Measurements from ENCODE around the gene RPS25. TPM values are rescaled to one million over a fixed set of nuclear protein-coding genes. Genes with fewer than 3 reads are reported as not detected.

Gene RPS25
- total and polyA plus RNA-seq, 9 of the 15 experiments (the other 6 are each of a cell fraction or from before 2014, with no cell fraction given) = 1,553 to 5,486 (median 2,471) TPM

- no peak for ATAC-seq
These were observed 5.6 kb upstream of the RPS25 start for GRCh38 chr11:119023741-119024140.

GRCh38 chr11:119021631-119022030 lies 3.5 kb upstream of the RPS25 start:
- intact Hi-C loops (cut with micrococcal nuclease) (no loop called here), in situ Hi-C loops (cut with MboI) (no loop called here)
- Histone ChIP-seq H3K4me3 (no peak overlapping the region), H4K20me1 (replicated peaks; ENCODE audit: control insufficient read depth, insufficient read depth, low read length) (0 out of 2 replicates have a peak, but pooled peaks cover 14% of the 10 kb centered on the region), H3K9me1 (ENCODE audit: control insufficient read depth, insufficient read depth, low read length) (no peaks in the 10 kb centered on the region), H3K36me3 (ENCODE audit: control insufficient read depth, insufficient read depth, low read length) (peaks cover 82% of the 10 kb centered on the region), H2AFZ (ENCODE audit: low read depth, low read length) (no peak overlapping the region), H3K4me2 (ENCODE audit: insufficient read depth, low read length) (no peak overlapping the region), H3K27me3 (ENCODE audit: control insufficient read depth in 2 of 2, insufficient read depth in 2 of 2, low read length in 2 of 2) (no peaks in the 10 kb centered on the region), H3K79me2 (ENCODE audit: control insufficient read depth, insufficient read depth, low read length) (peaks cover 63% of the 10 kb centered on the region), H3K9me3 (replicated peaks; ENCODE audit: control insufficient read depth, insufficient read depth, low read depth, low read length) (no peaks in the 10 kb centered on the region), H3K4me1 (replicated peaks in 1 of 2; ENCODE audit: control insufficient read depth in 2 of 2, insufficient read depth in 2 of 2, low read length in 2 of 2) (peaks cover 24 to 34% of the 10 kb centered on the region in 2 experiments), H3K9ac (ENCODE audit: insufficient read depth in 1 of 2, low read depth in 2 of 2, low read length in 2 of 2) (no peak overlapping the region), H3K27ac (ENCODE audit: extremely low read depth, low read depth, low read length) (no peak overlapping the region)
- no peak for ATAC-seq
- WGBS (ENCODE audit: insufficient coverage, low coverage, missing lambda C conversion rate) = 96% methylated on average over 5 of the region's 5 CpGs
- FAIRE-seq = no peak
- DNase-seq (ENCODE audit: extremely low read depth in 1 of 4, low spot score in 3 of 4) = peak in 1 of 4 experiments; percentile 1
- ChIA-PET CTCF (ENCODE audit: low intra/inter-chr PET ratio) (no interaction called here), POLR2A (no interaction called here)
- BruUV-seq (replicated peaks) = no TSS peak
- TF ChIP-seq TFAP4 (CRISPR knock-in tag; IDR thresholded peaks at IDR 0.05; ENCODE audit: borderline replicate concordance) = no peak

More at GRCh38 chr11:119023741-119024140, 5.6 kb upstream of the RPS25 start:
- FAIRE-seq (no peak), DNase-seq (ENCODE audit: extremely low read depth in 1 of 4, low spot score in 3 of 4) (peak in 2 of 4 experiments; percentile 13 to 36)
- Histone ChIP-seq H2AFZ (ENCODE audit: low read depth, low read length) (no peak overlapping the region), H3K79me2 (ENCODE audit: control insufficient read depth, insufficient read depth, low read length) (peaks cover 61% of the 10 kb centered on the region), H3K9me1 (ENCODE audit: control insufficient read depth, insufficient read depth, low read length) (no peaks in the 10 kb centered on the region), H3K4me1 (replicated peaks in 1 of 2; ENCODE audit: control insufficient read depth in 2 of 2, insufficient read depth in 2 of 2, low read length in 2 of 2) (peaks cover 37 to 42% of the 10 kb centered on the region in 2 experiments), H3K9ac (ENCODE audit: insufficient read depth in 1 of 2, low read depth in 2 of 2, low read length in 2 of 2) (no peak overlapping the region), H3K27me3 (ENCODE audit: control insufficient read depth in 2 of 2, insufficient read depth in 2 of 2, low read length in 2 of 2) (no peaks in the 10 kb centered on the region), H3K9me3 (replicated peaks; ENCODE audit: control insufficient read depth, insufficient read depth, low read depth, low read length) (no peaks in the 10 kb centered on the region), H4K20me1 (replicated peaks; ENCODE audit: control insufficient read depth, insufficient read depth, low read length) (peaks cover 19% of the 10 kb centered on the region), H3K36me3 (ENCODE audit: control insufficient read depth, insufficient read depth, low read length) (peaks cover 89% of the 10 kb centered on the region), H3K4me2 (ENCODE audit: insufficient read depth, low read length) (no peak overlapping the region; the same call in 1 of the 2 replicates), H3K4me3 (no peak overlapping the region), H3K27ac (ENCODE audit: extremely low read depth, low read depth, low read length) (no peak overlapping the region; the same call in 2 of the 3 replicates)
- intact Hi-C loops (cut with micrococcal nuclease) = no loop called here
- in situ Hi-C loops (cut with MboI) = no loop called here
- ChIA-PET CTCF (ENCODE audit: low intra/inter-chr PET ratio) (no interaction called here), POLR2A (interaction anchor here (0.6 to 5.2 kb wide), 8 partner anchors 9 to 71 kb away, joined by 3 to 33 read pairs (median 7); partner anchors contain the start of gene HYOU1)
- no TSS peak for BruUV-seq (replicated peaks)
- TF ChIP-seq HMG20A (CRISPR knock-in tag; conservative IDR thresholded peaks at IDR 0.05) (no peak), WHSC1 (IDR thresholded peaks at IDR 0.05; ENCODE audit: low read length) (no peak), TEAD4 (IDR thresholded peaks at IDR 0.05; ENCODE audit: low read length) (peak; percentile 12; the same call in 1 of the 2 replicates), TEAD4 (CRISPR knock-in tag; IDR thresholded peaks at IDR 0.05; ENCODE audit: borderline replicate concordance) (no peak), RCOR1 (IDR thresholded peaks at IDR 0.05; ENCODE audit: borderline replicate concordance in 1 of 2, low read depth in 2 of 2, low read length in 2 of 2) (0 out of 4 replicates have a peak, but pooled peaks of 1 of the 2 experiments have one; percentile 20), RBBP5 (IDR thresholded peaks at IDR 0.05; ENCODE audit: borderline replicate concordance, insufficient read depth, low read length, poor library complexity, severe bottlenecking) (no peak)

Measured in K562 (cell line).